ENCODE data around the gene MACROD2.

MACROD2 gene

GRCh38 chr20:15256676-15257568, 1261.6 kb downstream of the MACROD2 start:
- DNase-seq, result no peak

- DNase-seq, result no peak
Observed at GRCh38 chr20:15257569-15257870, 1262.2 kb downstream of the MACROD2 start.

GRCh38 chr20:15265581-15266309, 1270.4 kb downstream of the MACROD2 start:
- no peak for DNase-seq

- DNase-seq, result no peak
Observed at GRCh38 chr20:15267935-15268334, 1272.6 kb downstream of the MACROD2 start.

- DNase-seq, result no peak
Observed at GRCh38 chr20:15278041-15278440, 1282.7 kb downstream of the MACROD2 start.

- no peak for DNase-seq
Observed at GRCh38 chr20:15287329-15287728, 1292.0 kb downstream of the MACROD2 start.

- no peak for DNase-seq
Observed at GRCh38 chr20:15288106-15288505, 1292.8 kb downstream of the MACROD2 start.

- no peak for DNase-seq
Observed at GRCh38 chr20:15289337-15289736, 1294.0 kb downstream of the MACROD2 start.

GRCh38 chr20:15292405-15292804, 1297.1 kb downstream of the MACROD2 start:
- no peak for DNase-seq

GRCh38 chr20:15296422-15296821, 1301.1 kb downstream of the MACROD2 start:
- DNase-seq, result no peak

- no peak for DNase-seq
Observed at GRCh38 chr20:15297059-15297875, 1302.0 kb downstream of the MACROD2 start.

GRCh38 chr20:15302075-15302474, 1306.8 kb downstream of the MACROD2 start:
- DNase-seq, result no peak

GRCh38 chr20:15310361-15310760, 1315.0 kb downstream of the MACROD2 start:
- no peak for DNase-seq

GRCh38 chr20:15316556-15316955, 1321.2 kb downstream of the MACROD2 start:
- DNase-seq, result no peak

- DNase-seq, result no peak
Observed at GRCh38 chr20:15317546-15318232, 1322.4 kb downstream of the MACROD2 start.

- no peak for DNase-seq
Observed at GRCh38 chr20:15318682-15319081, 1323.4 kb downstream of the MACROD2 start.

GRCh38 chr20:15319439-15319838, 1324.1 kb downstream of the MACROD2 start:
- DNase-seq, result no peak

GRCh38 chr20:15320941-15321340, 1325.6 kb downstream of the MACROD2 start:
- no peak for DNase-seq

- no peak for DNase-seq
Observed at GRCh38 chr20:15327123-15327522, 1331.8 kb downstream of the MACROD2 start.

GRCh38 chr20:15328084-15328483, 1332.8 kb downstream of the MACROD2 start:
- no peak for DNase-seq

GRCh38 chr20:15332711-15333160, 1337.4 kb downstream of the MACROD2 start:
- no peak for DNase-seq

- no peak for DNase-seq
Observed at GRCh38 chr20:15333170-15333569, 1337.9 kb downstream of the MACROD2 start.

- no peak for DNase-seq
Observed at GRCh38 chr20:15336011-15336410, 1340.7 kb downstream of the MACROD2 start.

All from stimulated activated CD4-positive, alpha-beta T cell treated with anti-CD3 and anti-CD28 coated beads, Interleukin-12 subunit alpha, Interleukin-12 subunit beta, amount 100 ng/mL, for 4 hours (primary cell).